Neuronal stem cell (in vitro differentiated cells): Measurements from ENCODE around the gene PDS5B.

Experiments
- DNase-seq: peaks from one replicate; pipeline ENCODE4 v3.0.0-alpha.2; 2013; ENCODE audit warnings: low spot score
- H2AFZ ChIP-seq: one replicate; pipeline ENCODE4 v1.6.1; 2013; ENCODE audit warnings: mild to moderate bottlenecking, low read length, inconsistent platforms
- H2AK5ac ChIP-seq: 2 replicates; pipeline ENCODE4 v1.6.1; 2013; ENCODE audit warnings: low read depth, mild to moderate bottlenecking, inconsistent platforms, low read length, moderate library complexity, mixed read lengths
- H2BK120ac ChIP-seq: 2 replicates; pipeline ENCODE4 v1.6.1; 2013; ENCODE audit warnings: low read depth, mild to moderate bottlenecking, inconsistent platforms, low read length, moderate library complexity, mixed read lengths
- H2BK12ac ChIP-seq: one replicate; pipeline ENCODE4 v1.6.1; 2013; ENCODE audit warnings: low read length, inconsistent platforms
- H2BK15ac ChIP-seq: 2 replicates; pipeline ENCODE4 v1.6.1; 2013; ENCODE audit warnings: mild to moderate bottlenecking, low read length, inconsistent platforms, mixed read lengths
- H2BK5ac ChIP-seq: one replicate; pipeline ENCODE4 v1.6.1; 2013; ENCODE audit warnings: inconsistent platforms, mild to moderate bottlenecking, low read length, moderate library complexity
- H3K14ac ChIP-seq: one replicate; pipeline ENCODE4 v1.6.1; 2013; ENCODE audit warnings: low read length, inconsistent platforms
- H3K18ac ChIP-seq: 2 replicates; pipeline ENCODE4 v1.6.1; 2013; ENCODE audit warnings: low read length, inconsistent platforms
- H3K23ac ChIP-seq: 2 replicates; pipeline ENCODE4 v1.6.1; 2013; ENCODE audit warnings: low read depth, mild to moderate bottlenecking, mixed read lengths, low read length, inconsistent platforms; ENCODE audit not compliant: poor library complexity
- H3K27ac ChIP-seq: replicated peaks from 3 replicates; pipeline ENCODE4 v1.5.1; 2013; ENCODE audit warnings: low read length, inconsistent platforms
- H3K27me3 ChIP-seq, 3 experiments: 2 replicates each; pipeline ENCODE4 v1.6.1; 2013; ENCODE audit warnings: low read length in 3 of 3, mild to moderate bottlenecking in 2 of 3, inconsistent platforms in 1 of 3, low read depth in 1 of 3, mixed read lengths in 1 of 3, moderate library complexity in 1 of 3; ENCODE audit not compliant: control insufficient read depth in 3 of 3, insufficient read depth in 3 of 3
- H3K36me3 ChIP-seq, 2 donors: replicated peaks in 1 of 2; 2 replicates each; pipeline ENCODE4 v1.6.1; 2013; ENCODE audit warnings: low read length in 2 of 2; ENCODE audit not compliant: control insufficient read depth in 2 of 2, insufficient read depth in 2 of 2
- H3K4ac ChIP-seq: 2 replicates; pipeline ENCODE4 v1.6.1; 2013; ENCODE audit warnings: inconsistent platforms, mild to moderate bottlenecking, low read length, moderate library complexity
- H3K4me1 ChIP-seq, 2 donors: 1 replicate in 1 of 2; 2 replicates in 1 of 2; pipeline ENCODE4 v1.6.1; 2013; ENCODE audit warnings: low read length in 2 of 2, low read depth in 1 of 2; ENCODE audit not compliant: control insufficient read depth in 2 of 2, insufficient read depth in 1 of 2
- H3K4me2 ChIP-seq: one replicate; pipeline ENCODE4 v1.6.1; 2013; ENCODE audit warnings: mild to moderate bottlenecking, low read length, inconsistent platforms; ENCODE audit not compliant: insufficient read depth, poor library complexity, severe bottlenecking
- H3K4me3 ChIP-seq, 2 donors: 2 replicates each; pipeline ENCODE4 v1.5.1; 2013; ENCODE audit warnings: low read length in 2 of 2, mild to moderate bottlenecking in 2 of 2, inconsistent platforms in 1 of 2, moderate library complexity in 1 of 2
- H3K79me1 ChIP-seq: one replicate; pipeline ENCODE4 v1.6.1; 2013; ENCODE audit warnings: low read depth, mild to moderate bottlenecking, inconsistent platforms, low read length, moderate library complexity
- H3K9ac ChIP-seq: one replicate; pipeline ENCODE4 v1.6.1; 2013; ENCODE audit warnings: mild to moderate bottlenecking, low read depth, low read length, inconsistent platforms; ENCODE audit not compliant: poor library complexity
- H3K9me3 ChIP-seq, 2 donors: replicated peaks in 1 of 2; 2 replicates each; pipeline versions ENCODE3 to v1.6.1; 2013; ENCODE audit warnings: low read length in 2 of 2, mild to moderate bottlenecking in 2 of 2, inconsistent platforms in 1 of 2, low read depth in 1 of 2, mixed read lengths in 1 of 2, moderate library complexity in 1 of 2; ENCODE audit not compliant: control insufficient read depth in 2 of 2, insufficient read depth in 1 of 2
- H4K8ac ChIP-seq: one replicate; pipeline ENCODE4 v1.6.1; 2013; ENCODE audit warnings: low read depth, mild to moderate bottlenecking, inconsistent platforms, low read length, moderate library complexity
- H4K91ac ChIP-seq: one replicate; pipeline ENCODE4 v1.6.1; 2013; ENCODE audit warnings: low read length, low read depth, mild to moderate bottlenecking, inconsistent platforms; ENCODE audit not compliant: poor library complexity
- WGBS, 2 donors: extraction: QIAGEN DNeasy Blood & Tissue Kit; methylation state at CpG; one replicate each; pipeline ENCODE4 v1.1.7; 2013; ENCODE audit warnings: missing lambda C conversion rate in 2 of 2, mixed read lengths in 1 of 2; ENCODE audit not compliant: insufficient read length in 2 of 2, insufficient replicate concordance in 1 of 2; ENCODE audit errors: extremely low coverage in 2 of 2; 5-methylcytosine and 5-hydroxymethylcytosine counted together

PDS5B gene

DNA sequence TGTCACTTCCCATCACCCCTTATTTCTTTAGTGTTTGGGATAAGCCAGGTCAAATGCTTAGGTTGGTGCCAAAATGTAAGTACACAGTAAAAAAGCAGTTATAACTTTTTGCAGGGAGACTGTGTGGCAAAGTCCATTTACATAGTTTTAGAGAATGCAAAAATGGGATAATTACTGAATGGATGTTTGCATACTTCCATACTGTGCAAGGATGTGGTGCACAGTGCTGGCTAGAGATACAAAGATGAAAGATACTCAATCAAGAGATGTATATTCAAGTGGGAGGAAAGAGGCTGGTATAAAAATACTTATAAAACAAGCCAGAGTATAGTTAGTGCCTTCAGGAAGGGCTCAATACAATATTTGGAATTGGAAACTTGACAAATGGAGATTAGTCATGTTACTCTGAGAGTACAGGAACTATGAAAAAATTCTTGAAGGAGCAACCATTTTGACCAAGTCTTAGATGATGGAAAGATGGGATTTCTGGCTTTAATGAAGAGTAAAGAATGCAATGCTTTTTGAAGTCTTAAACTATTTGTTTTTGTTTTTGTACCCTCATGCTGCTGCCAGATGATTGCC is 8.0 kb downstream of the PDS5B start:
- H3K9ac ChIP-seq = no peak overlapping the region
- no peaks in the 10 kb centered on the region for H3K27me3 ChIP-seq
- no peak overlapping the region for H2AK5ac ChIP-seq
- no peak overlapping the region for H3K23ac ChIP-seq
- no peak overlapping the region for H3K4me2 ChIP-seq
- no peak overlapping the region for H3K4ac ChIP-seq
- no peak overlapping the region for H4K91ac ChIP-seq
- no peak overlapping the region for H2BK12ac ChIP-seq
- H4K8ac ChIP-seq = no peak overlapping the region
- peaks cover 0 to 3% of the 10 kb centered on the region in 2 donors for H3K9me3 ChIP-seq
- no peak overlapping the region for H3K18ac ChIP-seq
- H2BK5ac ChIP-seq = no peak overlapping the region
- no peak overlapping the region for H2BK15ac ChIP-seq
- no peak overlapping the region for H2AFZ ChIP-seq
- H2BK120ac ChIP-seq = no peak overlapping the region
- no peak overlapping the region for H3K14ac ChIP-seq
- no peaks in the 10 kb centered on the region for H3K79me1 ChIP-seq
- H3K36me3 ChIP-seq = peaks cover 0 to 5% of the 10 kb centered on the region in 2 donors
- no peak overlapping the region for H3K4me3 ChIP-seq
- H3K4me1 ChIP-seq = peaks cover 3 to 7% of the 10 kb centered on the region in 2 donors
- no peak for DNase-seq
- no peak overlapping the region for H3K27ac ChIP-seq

DNA sequence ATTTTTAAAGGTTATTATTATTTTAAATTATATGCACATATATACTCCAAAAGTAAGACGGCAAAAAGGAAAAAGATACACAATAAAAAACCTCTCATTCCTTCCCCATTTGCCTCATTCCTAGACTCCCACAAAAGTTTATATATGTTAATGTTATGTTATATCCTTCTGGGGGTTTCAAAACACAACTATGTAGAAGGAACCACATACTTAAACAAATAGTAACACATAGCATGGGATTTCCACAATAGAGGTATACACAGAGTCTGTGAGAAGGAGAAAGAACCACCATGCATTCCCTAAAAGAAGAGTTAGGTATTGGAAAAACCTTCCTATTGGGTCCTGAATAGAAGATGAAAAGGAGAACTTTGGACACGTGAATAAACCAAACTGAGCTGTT is 9.1 kb downstream of the PDS5B start:
- Histone ChIP-seq H2BK12ac (no peak overlapping the region), H2AK5ac (no peak overlapping the region), H3K18ac (no peak overlapping the region), H4K8ac (no peak overlapping the region), H3K23ac (no peak overlapping the region), H3K9me3 (peaks cover 0 to 3% of the 10 kb centered on the region in 2 donors), H2BK120ac (no peak overlapping the region), H4K91ac (no peak overlapping the region), H3K4me3 (no peak overlapping the region), H3K14ac (no peak overlapping the region), H3K79me1 (no peaks in the 10 kb centered on the region), H3K36me3 (peaks cover 0 to 5% of the 10 kb centered on the region in 2 donors), H3K9ac (no peak overlapping the region), H2AFZ (no peak overlapping the region), H3K4me1 (peaks cover under 1 to 1% of the 10 kb centered on the region in 2 donors), H2BK5ac (no peak overlapping the region), H2BK15ac (no peak overlapping the region), H3K4me2 (no peak overlapping the region), H3K27ac (no peak overlapping the region), H3K4ac (no peak overlapping the region), H3K27me3 (no peaks in the 10 kb centered on the region)
- WGBS, 2 donors = no CpG with 5 or more reads among the region's 2 CpGs
- no peak for DNase-seq

DNA sequence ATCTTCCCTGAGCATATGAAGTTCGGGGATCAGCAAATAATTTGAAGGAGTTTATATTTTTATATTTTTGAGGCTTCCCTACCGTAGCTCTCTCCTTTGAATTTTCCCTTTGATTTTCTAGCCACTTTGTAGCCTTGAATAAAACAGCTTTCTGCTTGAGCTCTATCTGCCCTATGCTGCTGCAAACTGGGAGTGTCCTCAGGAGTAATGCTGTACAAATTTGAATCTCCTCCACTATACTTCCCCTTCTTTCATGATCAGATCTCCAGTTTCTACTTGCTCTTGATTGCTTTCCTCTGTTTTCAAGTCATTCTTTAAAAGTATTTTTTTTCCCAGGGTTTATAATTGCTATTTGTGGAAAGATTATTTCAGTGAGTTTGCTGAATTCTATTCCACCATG is 14.6 kb downstream of the PDS5B start:
- no peaks in the 10 kb centered on the region for H3K36me3 ChIP-seq
- no peak overlapping the region for H2AK5ac ChIP-seq
- H4K91ac ChIP-seq = no peak overlapping the region
- H3K4me2 ChIP-seq = no peak overlapping the region
- no peaks in the 10 kb centered on the region for H3K79me1 ChIP-seq
- DNase-seq = no peak
- no peak overlapping the region for H2AFZ ChIP-seq
- H2BK15ac ChIP-seq = no peak overlapping the region
- H3K27ac ChIP-seq = no peak overlapping the region
- H3K27me3 ChIP-seq = no peaks in the 10 kb centered on the region
- no CpG with 5 or more reads among the region's 2 CpGs for WGBS, 2 donors
- no peak overlapping the region for H3K23ac ChIP-seq
- H3K14ac ChIP-seq = no peak overlapping the region
- H4K8ac ChIP-seq = no peak overlapping the region
- H2BK5ac ChIP-seq = no peak overlapping the region
- no peak overlapping the region for H3K4ac ChIP-seq
- H2BK120ac ChIP-seq = no peak overlapping the region
- H2BK12ac ChIP-seq = no peak overlapping the region
- H3K9ac ChIP-seq = no peak overlapping the region
- H3K18ac ChIP-seq = no peak overlapping the region
- no peaks in the 10 kb centered on the region for H3K4me1 ChIP-seq
- peaks cover 0 to 8% of the 10 kb centered on the region in 2 donors for H3K9me3 ChIP-seq
- no peak overlapping the region for H3K4me3 ChIP-seq

DNA sequence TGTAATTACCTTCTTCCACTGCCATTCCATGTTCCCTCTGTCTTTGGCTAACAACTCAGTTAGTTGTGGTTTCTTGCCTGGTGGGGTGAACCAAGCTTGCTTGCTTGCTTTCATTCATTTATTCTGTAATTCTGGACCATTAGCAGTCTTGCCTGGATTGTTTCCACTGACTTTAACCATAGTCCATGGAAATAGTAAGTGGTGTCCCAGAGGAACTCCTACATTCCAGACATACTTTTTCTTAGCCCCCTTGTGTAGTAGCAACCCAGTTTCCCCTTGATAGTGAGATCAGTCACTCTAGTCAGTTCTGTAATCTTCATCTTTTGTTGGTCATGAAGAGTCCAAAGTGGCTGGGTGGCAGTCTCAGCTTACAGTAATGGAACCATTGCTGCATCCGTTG is 23.2 kb downstream of the PDS5B start:
- no peak overlapping the region for H3K23ac ChIP-seq
- no peak overlapping the region for H3K18ac ChIP-seq
- peaks cover 0 to 1% of the 10 kb centered on the region in 2 donors for H3K4me1 ChIP-seq
- no peak overlapping the region for H2AFZ ChIP-seq
- H3K9ac ChIP-seq = no peak overlapping the region
- H3K4me3 ChIP-seq = no peak overlapping the region
- no peak overlapping the region for H3K4ac ChIP-seq
- no CpG with 5 or more reads among the region's 1 CpG for WGBS, 2 donors
- H3K79me1 ChIP-seq = peaks cover 8% of the 10 kb centered on the region
- no peaks in the 10 kb centered on the region for H3K27me3 ChIP-seq
- H3K27ac ChIP-seq = no peak overlapping the region
- no peak overlapping the region for H3K4me2 ChIP-seq
- no peak overlapping the region for H2BK12ac ChIP-seq
- DNase-seq = no peak
- no peak overlapping the region for H2AK5ac ChIP-seq
- peaks cover 4 to 11% of the 10 kb centered on the region in 2 donors for H3K36me3 ChIP-seq
- peaks cover 5 to 32% of the 10 kb centered on the region in 2 donors for H3K9me3 ChIP-seq
- no peak overlapping the region for H3K14ac ChIP-seq
- H2BK5ac ChIP-seq = no peak overlapping the region
- H4K8ac ChIP-seq = no peak overlapping the region
- H2BK120ac ChIP-seq = no peak overlapping the region
- H2BK15ac ChIP-seq = no peak overlapping the region
- no peak overlapping the region for H4K91ac ChIP-seq
